CD4-positive, alpha-beta memory T cell (primary cell): ENCODE measurements around the gene PRPF18. TPM values are rescaled to one million over a fixed set of nuclear protein-coding genes. Genes with fewer than 3 reads are reported as not detected.

Source experiments
- CTCF ChIA-PET: fragments of 350-600 bp; sonication (Branson Sonifier 250); formaldehyde crosslinking; loops from one replicate; lab custom pipeline; 2021; ENCODE audit warnings: inconsistent platforms; ENCODE audit not compliant: partially characterized antibody; lab: Charles Lee
- POLR2A ChIA-PET: fragments of 350-600 bp; sonication (Branson Sonifier 250); formaldehyde crosslinking; loops from one replicate; lab custom pipeline; 2021; ENCODE audit not compliant: partially characterized antibody; lab: Charles Lee
- DNase-seq, 5 donors: peaks; one replicate each; pipeline versions ENCODE4 v3.0.0 to v3.0.0-alpha.2; 2020 to 2022; ENCODE audit warnings: mixed read lengths in 1 of 5
- H3K27ac ChIP-seq: one replicate; pipeline ENCODE4 v1.7.0; 2013; ENCODE audit warnings: low read depth, low read length
- H3K27me3 ChIP-seq: 2 replicates; pipeline ENCODE4 v1.7.0; 2013; ENCODE audit warnings: mild to moderate bottlenecking, low read length, moderate library complexity; ENCODE audit not compliant: insufficient read depth
- H3K36me3 ChIP-seq: 2 replicates; pipeline ENCODE4 v1.7.0; 2013; ENCODE audit warnings: mild to moderate bottlenecking, low read length, moderate library complexity; ENCODE audit not compliant: insufficient read depth
- H3K4me1 ChIP-seq: 2 replicates; pipeline ENCODE4 v1.7.0; 2013; ENCODE audit warnings: mild to moderate bottlenecking, low read length, moderate library complexity; ENCODE audit not compliant: insufficient read depth
- H3K4me3 ChIP-seq, 2 donors: one replicate each; pipeline ENCODE4 v1.7.0; 2013; ENCODE audit warnings: low read length in 2 of 2, mild to moderate bottlenecking in 1 of 2
- H3K9me3 ChIP-seq, 2 donors: one replicate each; pipeline ENCODE4 v1.7.0; 2013; ENCODE audit warnings: low read length in 2 of 2, control low read depth in 1 of 2; ENCODE audit not compliant: control insufficient read depth in 1 of 2
- H3K27ac Mint-ChIP-seq, 7 donors: one replicate each; pipeline ENCODE4 v1.8.0; 2020 to 2021; ENCODE audit warnings: mixed read lengths in 7 of 7, mild to moderate bottlenecking in 6 of 7, inconsistent platforms in 3 of 7, moderate library complexity in 3 of 7
- H3K27me3 Mint-ChIP-seq, 2 donors: one replicate each; pipeline ENCODE4 v1.8.0; 2020 to 2021; ENCODE audit warnings: mixed read lengths in 2 of 2
- H3K36me3 Mint-ChIP-seq, 2 donors: one replicate each; pipeline ENCODE4 v1.8.0; 2020 to 2021; ENCODE audit warnings: mixed read lengths in 2 of 2, inconsistent platforms in 1 of 2, mild to moderate bottlenecking in 1 of 2
- H3K4me1 Mint-ChIP-seq, 4 donors: one replicate each; pipeline ENCODE4 v1.8.0; 2020 to 2021; ENCODE audit warnings: mixed read lengths in 4 of 4, mild to moderate bottlenecking in 1 of 4
- H3K4me3 Mint-ChIP-seq, 8 donors: one replicate each; pipeline ENCODE4 v1.8.0; 2020 to 2021; ENCODE audit warnings: mixed read lengths in 8 of 8, mild to moderate bottlenecking in 7 of 8, moderate library complexity in 6 of 8, inconsistent platforms in 3 of 8
- H3K9me3 Mint-ChIP-seq, 8 donors: one replicate each; pipeline ENCODE4 v1.8.0; 2020 to 2021; ENCODE audit warnings: mixed read lengths in 8 of 8, mild to moderate bottlenecking in 5 of 8, inconsistent platforms in 3 of 8, moderate library complexity in 1 of 8
- intact Hi-C: fragments of 100-400 bp; cut with micrococcal nuclease; formaldehyde crosslinking; loops from one replicate; pipeline ENCODE4 v1.15.1; 2023
- polyA plus RNA-seq, 2 donors: library from polyadenylated mRNA; unstranded; fragments of 300-500 nt; fragmentation: Illumina TruSeq; gene quantifications; one replicate each; pipeline ENCODE4 v1.2.3, GENCODE V29; 2021
- total RNA-seq, 2 experiments: library from RNA; stranded (reverse); gene quantifications; one replicate each; pipeline ENCODE4 v1.2.3, GENCODE V29; 2021

The PRPF18 gene
- total and polyA plus RNA-seq, 4 experiments from 2014 or later = 30.3 to 63.7 (median 36.6) TPM

GRCh38 chr10:13665516-13666262 is 78.9 kb downstream of the PRPF18 start:
- H3K36me3 ChIP-seq = no peaks in the 10 kb centered on the region
- Mint-ChIP-seq H3K9me3 (peaks cover 0 to 4% (median 0%) of the 10 kb centered on the region in 8 donors), H3K36me3 (peaks cover 3 to 28% of the 10 kb centered on the region in 2 donors), H3K27ac (peak overlapping the region in 1 of 7 donors; percentile 35), H3K27me3 (no peaks in the 10 kb centered on the region), H3K4me1 (no peaks in the 10 kb centered on the region), H3K4me3 (no peak overlapping the region)
- no peak overlapping the region for H3K4me3 ChIP-seq
- H3K27ac ChIP-seq = no peak overlapping the region
- intact Hi-C loops = no loop called here
- H3K4me1 ChIP-seq = no peaks in the 10 kb centered on the region
- no peaks in the 10 kb centered on the region for H3K9me3 ChIP-seq
- ChIA-PET POLR2A (interaction anchor here (0.6 kb wide), 1 partner anchor 1081 kb away, joined by 3 read pairs; no protein-coding TSS in a partner anchor), CTCF (no interaction called here)
- H3K27me3 ChIP-seq = no peaks in the 10 kb centered on the region
- no peak for DNase-seq

- no peaks in the 10 kb centered on the region for H3K4me1 Mint-ChIP-seq
- no peaks in the 10 kb centered on the region for H3K27me3 Mint-ChIP-seq
- H3K9me3 ChIP-seq = no peaks in the 10 kb centered on the region
- no peak overlapping the region for H3K27ac Mint-ChIP-seq
- no peaks in the 10 kb centered on the region for H3K27me3 ChIP-seq
- H3K36me3 ChIP-seq = no peaks in the 10 kb centered on the region
- no peak for DNase-seq
- peaks cover 4 to 28% of the 10 kb centered on the region in 2 donors for H3K36me3 Mint-ChIP-seq
- H3K4me1 ChIP-seq = no peaks in the 10 kb centered on the region
- no peak overlapping the region for H3K27ac ChIP-seq
- CTCF ChIA-PET = no interaction called here
- peaks cover 0 to 4% (median 0%) of the 10 kb centered on the region in 8 donors for H3K9me3 Mint-ChIP-seq
- no peak overlapping the region for H3K4me3 ChIP-seq
- POLR2A ChIA-PET = no interaction called here
- H3K4me3 Mint-ChIP-seq = peak overlapping the region in 1 of 8 donors; percentile 9
- intact Hi-C loops = no loop called here
These were observed 81.4 kb downstream of the PRPF18 start for GRCh38 chr10:13668126-13668525.

- Histone ChIP-seq H3K9me3 (no peaks in the 10 kb centered on the region), H3K27me3 (no peaks in the 10 kb centered on the region), H3K4me1 (no peaks in the 10 kb centered on the region), H3K36me3 (no peaks in the 10 kb centered on the region), H3K4me3 (no peak overlapping the region), H3K27ac (no peak overlapping the region)
- Mint-ChIP-seq H3K4me1 (no peaks in the 10 kb centered on the region), H3K27me3 (no peaks in the 10 kb centered on the region), H3K9me3 (peaks cover 0 to 4% (median 0%) of the 10 kb centered on the region in 8 donors), H3K4me3 (no peak overlapping the region), H3K27ac (no peak overlapping the region), H3K36me3 (peaks cover 4 to 28% of the 10 kb centered on the region in 2 donors)
- ChIA-PET POLR2A (no interaction called here), CTCF (interaction anchor here (1.0 kb wide), 1 partner anchor 10 kb away, joined by 4 read pairs; no protein-coding TSS in a partner anchor)
- intact Hi-C loops = no loop called here
- DNase-seq = no peak
These were observed 82.6 kb downstream of the PRPF18 start for GRCh38 chr10:13669182-13669855.

GRCh38 chr10:13669901-13670300 is 83.1 kb downstream of the PRPF18 start:
- Mint-ChIP-seq H3K27ac (no peak overlapping the region), H3K4me1 (no peaks in the 10 kb centered on the region), H3K9me3 (peaks cover 0 to 4% (median 0%) of the 10 kb centered on the region in 8 donors), H3K36me3 (peaks cover 4 to 28% of the 10 kb centered on the region in 2 donors), H3K27me3 (no peaks in the 10 kb centered on the region), H3K4me3 (no peak overlapping the region)
- Histone ChIP-seq H3K9me3 (no peaks in the 10 kb centered on the region), H3K4me1 (no peaks in the 10 kb centered on the region), H3K4me3 (no peak overlapping the region), H3K27me3 (no peaks in the 10 kb centered on the region), H3K36me3 (no peaks in the 10 kb centered on the region), H3K27ac (no peak overlapping the region)
- no peak for DNase-seq
- POLR2A ChIA-PET = no interaction called here
- CTCF ChIA-PET = no interaction called here
- intact Hi-C loops = no loop called here

- POLR2A ChIA-PET = no interaction called here
- Histone ChIP-seq H3K4me1 (no peaks in the 10 kb centered on the region), H3K27me3 (no peaks in the 10 kb centered on the region), H3K36me3 (no peaks in the 10 kb centered on the region), H3K27ac (no peak overlapping the region), H3K9me3 (no peaks in the 10 kb centered on the region), H3K4me3 (no peak overlapping the region)
- no peak overlapping the region for H3K4me3 Mint-ChIP-seq
- peaks cover 0 to 2% (median 0%) of the 10 kb centered on the region in 8 donors for H3K9me3 Mint-ChIP-seq
- DNase-seq = no peak
- no peak overlapping the region for H3K27ac Mint-ChIP-seq
- CTCF ChIA-PET = no interaction called here
- intact Hi-C loops = no loop called here
- peaks cover 4 to 28% of the 10 kb centered on the region in 2 donors for H3K36me3 Mint-ChIP-seq
- H3K27me3 Mint-ChIP-seq = no peaks in the 10 kb centered on the region
- H3K4me1 Mint-ChIP-seq = no peaks in the 10 kb centered on the region
These were observed 83.5 kb downstream of the PRPF18 start for GRCh38 chr10:13670311-13670710.

GRCh38 chr10:13671904-13672303 is 85.1 kb downstream of the PRPF18 start:
- Mint-ChIP-seq H3K27ac (peak overlapping the region in 1 of 7 donors; percentile 21), H3K9me3 (peaks cover 0 to 2% (median 0%) of the 10 kb centered on the region in 8 donors), H3K4me3 (no peak overlapping the region), H3K27me3 (no peaks in the 10 kb centered on the region), H3K4me1 (no peaks in the 10 kb centered on the region), H3K36me3 (peaks cover 4 to 28% of the 10 kb centered on the region in 2 donors)
- no peak for DNase-seq
- Histone ChIP-seq H3K27ac (no peak overlapping the region), H3K36me3 (no peaks in the 10 kb centered on the region), H3K27me3 (no peaks in the 10 kb centered on the region), H3K9me3 (no peaks in the 10 kb centered on the region), H3K4me3 (no peak overlapping the region), H3K4me1 (no peaks in the 10 kb centered on the region)
- POLR2A ChIA-PET = no interaction called here
- CTCF ChIA-PET = no interaction called here
- intact Hi-C loops = no loop called here

- ChIA-PET POLR2A (no interaction called here), CTCF (no interaction called here)
- Histone ChIP-seq H3K4me3 (no peak overlapping the region), H3K36me3 (no peaks in the 10 kb centered on the region), H3K9me3 (no peaks in the 10 kb centered on the region), H3K27me3 (no peaks in the 10 kb centered on the region), H3K27ac (no peak overlapping the region), H3K4me1 (no peaks in the 10 kb centered on the region)
- DNase-seq = no peak
- Mint-ChIP-seq H3K4me1 (no peaks in the 10 kb centered on the region), H3K36me3 (peaks cover 4 to 25% of the 10 kb centered on the region in 2 donors), H3K27ac (peak overlapping the region in 1 of 7 donors; percentile 25), H3K27me3 (peaks cover 0 to 3% of the 10 kb centered on the region in 2 donors), H3K9me3 (peaks cover 0 to 4% (median 0%) of the 10 kb centered on the region in 8 donors), H3K4me3 (no peak overlapping the region)
- intact Hi-C loops = no loop called here
These were observed 85.8 kb downstream of the PRPF18 start for GRCh38 chr10:13672548-13672947.
